HG02981 (cell line): ENCODE measurements around the gene CLEC16A.

Source experiments
- ATAC-seq: cut with Tn5 transposase; IDR thresholded peaks from one replicate; pipeline ENCODE4 v1.9.1; 2021; ENCODE audit warnings: mild to moderate bottlenecking, moderate library complexity; ENCODE audit not compliant: unreplicated experiment

CLEC16A gene

DNA sequence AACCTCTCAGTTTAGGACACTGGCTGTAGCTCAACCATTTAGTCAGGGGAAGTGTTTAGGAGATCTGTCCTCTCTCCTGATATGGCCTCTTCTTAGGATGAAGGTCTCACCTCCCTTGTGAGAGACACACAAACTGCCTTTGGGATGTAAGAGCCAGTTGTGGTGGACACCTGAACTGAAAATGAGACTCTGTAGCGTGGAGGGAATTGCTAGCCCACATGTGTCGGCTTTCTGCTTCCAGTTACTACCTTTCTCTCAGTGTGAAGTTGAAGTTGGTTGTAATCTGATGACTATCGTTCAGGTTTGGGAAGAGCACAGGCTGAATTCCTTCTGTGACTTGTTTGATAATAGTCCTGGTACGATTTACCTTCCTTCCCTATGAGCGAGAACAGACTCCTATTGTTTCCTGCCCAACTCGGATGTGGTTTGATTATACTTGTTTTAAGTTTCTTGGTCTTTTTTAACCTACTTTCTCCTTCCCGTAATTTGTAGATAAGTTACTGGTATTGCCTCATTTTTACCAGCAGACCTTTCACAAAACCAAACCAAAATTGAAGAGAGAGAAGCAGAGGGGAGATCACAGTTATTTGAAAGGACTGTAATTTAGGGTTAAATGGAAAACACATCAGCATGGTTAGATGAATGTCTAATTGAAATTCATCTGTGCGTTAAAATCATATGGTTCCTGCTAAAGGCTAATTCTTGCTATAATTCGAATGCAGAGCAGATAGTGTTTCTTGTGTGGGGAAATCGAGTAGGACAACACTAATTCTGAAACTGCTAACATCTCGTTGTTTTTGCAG lies 43.2 kb downstream of the CLEC16A start:
- ATAC-seq = no peak

DNA sequence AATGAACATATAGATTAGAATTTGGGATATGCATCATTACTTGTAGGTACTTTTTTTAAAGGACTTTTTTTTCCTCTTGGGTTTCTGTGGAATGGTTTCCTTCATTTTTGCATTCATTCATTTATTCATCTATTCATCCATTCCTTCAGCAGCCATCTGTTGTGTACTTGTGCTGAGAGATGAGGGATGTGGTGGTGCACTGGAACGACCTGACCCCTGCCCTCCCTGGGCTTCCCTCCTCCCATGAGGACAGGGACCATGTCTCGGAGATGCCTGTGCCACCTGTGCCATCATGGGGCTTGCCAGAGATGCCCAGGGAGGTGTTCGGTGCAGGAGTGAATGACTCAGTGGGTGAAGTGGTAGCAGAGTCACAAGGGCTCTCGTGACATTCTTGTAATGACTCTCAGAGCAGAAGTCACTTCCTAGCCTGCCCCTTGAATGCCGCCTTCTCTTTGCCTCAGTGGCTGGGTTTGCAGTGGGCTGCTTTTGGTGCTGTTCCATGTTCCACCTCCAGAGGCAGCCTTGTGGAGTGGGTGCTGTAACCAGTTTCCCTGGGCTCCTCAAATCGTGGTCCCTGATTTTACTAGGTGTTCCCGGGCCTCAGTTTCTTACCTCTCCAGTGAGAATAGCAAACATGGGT lies 43.9 kb downstream of the CLEC16A start:
- ATAC-seq = peak; percentile 68

GRCh38 chr16:10988879-10989278 lies 44.5 kb downstream of the CLEC16A start:
- ATAC-seq = no peak

DNA sequence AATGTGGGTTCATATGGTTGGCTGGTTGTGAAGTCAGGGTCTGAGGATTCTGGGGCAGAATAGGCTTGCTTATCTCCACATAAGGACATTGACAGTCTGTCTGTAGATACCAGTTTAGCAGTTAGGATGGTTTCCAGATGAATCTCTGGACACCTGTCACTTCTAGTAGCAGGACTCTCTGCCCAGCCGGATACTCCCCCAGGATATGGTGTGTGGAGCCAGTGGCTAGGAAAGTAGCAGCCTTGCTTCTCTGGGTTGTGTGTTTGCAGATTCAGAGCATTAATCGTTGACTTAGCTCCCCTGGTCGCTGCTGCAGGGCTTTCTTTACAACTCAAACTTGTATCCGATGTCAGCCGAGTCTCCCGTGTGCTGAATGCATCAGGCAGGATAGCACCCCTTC lies 45.2 kb downstream of the CLEC16A start:
- ATAC-seq = no peak

DNA sequence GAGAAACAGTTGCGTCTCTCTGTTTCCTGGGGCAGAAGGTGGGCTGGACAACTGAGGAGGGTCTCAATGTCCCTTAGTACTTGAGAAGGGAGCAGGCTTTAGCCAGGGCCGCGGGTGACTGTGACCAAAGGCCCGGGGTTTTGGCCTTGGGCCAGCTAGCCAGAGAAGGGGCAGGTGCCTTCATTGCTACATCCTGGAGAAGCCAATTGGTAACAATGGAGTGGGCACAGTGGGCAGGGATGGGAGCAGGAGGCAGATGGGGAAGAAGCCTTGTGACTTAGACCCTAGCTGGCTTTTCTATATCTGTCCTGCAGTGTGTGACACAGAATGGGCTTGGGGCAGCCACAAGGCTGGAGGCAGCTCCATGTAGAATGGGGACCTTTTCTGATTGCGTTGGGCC lies 46.0 kb downstream of the CLEC16A start:
- no peak for ATAC-seq

DNA sequence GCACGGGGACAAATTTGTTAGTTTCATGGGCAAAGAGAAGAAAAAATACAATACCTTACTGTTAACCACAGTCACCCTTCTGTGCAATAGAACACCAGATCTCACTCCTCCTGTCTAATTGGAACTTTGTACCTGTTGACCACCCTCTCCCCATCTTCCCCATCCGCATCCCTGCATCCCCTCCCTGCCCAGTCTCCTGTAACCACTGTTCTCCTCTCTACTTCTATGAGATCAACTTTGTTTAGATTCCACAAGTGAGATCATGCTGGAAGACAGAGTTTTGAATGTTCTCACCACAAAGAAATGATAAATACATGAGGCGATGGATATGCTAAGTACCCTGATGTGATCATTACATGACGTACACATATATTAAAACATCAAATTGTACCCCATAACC lies 47.7 kb downstream of the CLEC16A start:
- ATAC-seq = no peak

GRCh38 chr16:10992797-10993196 lies 48.4 kb downstream of the CLEC16A start:
- ATAC-seq = no peak

DNA sequence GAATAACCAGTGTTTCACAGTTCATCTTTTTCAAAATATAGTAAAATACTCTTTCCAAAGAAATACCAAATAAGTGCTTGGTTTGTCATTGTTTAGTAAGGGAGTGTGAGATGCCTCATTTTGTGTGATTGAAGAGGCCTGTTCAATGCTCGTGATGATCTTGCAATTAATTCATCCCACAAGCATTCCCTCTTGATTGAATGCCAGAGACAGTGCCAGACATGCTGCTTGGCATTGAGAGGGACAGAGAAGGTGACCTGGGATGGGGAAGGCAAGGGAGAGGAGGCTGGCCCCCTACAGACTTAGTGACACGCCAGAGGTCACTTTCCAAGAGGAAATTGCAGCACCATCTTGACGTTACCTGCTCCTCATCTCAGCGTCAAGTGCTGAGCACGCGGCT lies 49.3 kb downstream of the CLEC16A start:
- ATAC-seq = no peak

DNA sequence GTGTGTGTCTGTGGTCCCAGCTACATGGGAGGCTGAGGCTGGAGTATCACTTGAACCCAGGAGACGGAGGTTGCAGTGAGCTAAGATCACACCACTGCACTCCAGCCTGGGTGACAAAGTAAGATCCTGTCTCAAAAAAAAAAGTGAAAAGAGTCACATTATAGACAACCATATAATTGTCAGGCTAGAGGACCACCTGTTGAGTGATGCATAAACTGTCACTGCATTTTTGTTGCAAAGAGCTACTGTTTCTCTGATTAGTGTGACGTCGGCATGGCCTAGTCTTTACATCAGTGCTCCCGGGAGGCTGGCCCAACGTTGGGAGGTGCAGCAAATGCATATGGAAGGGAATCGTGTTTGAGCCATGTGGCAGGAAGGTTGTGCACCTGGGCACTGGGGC lies 50.2 kb downstream of the CLEC16A start:
- no peak for ATAC-seq

GRCh38 chr16:10995565-10995964 lies 51.2 kb downstream of the CLEC16A start:
- no peak for ATAC-seq

GRCh38 chr16:10997485-10997884 lies 53.1 kb downstream of the CLEC16A start:
- ATAC-seq = no peak

GRCh38 chr16:10999300-10999699 lies 54.9 kb downstream of the CLEC16A start:
- no peak for ATAC-seq

- no peak for ATAC-seq
Measured at GRCh38 chr16:11001611-11002010, 57.2 kb downstream of the CLEC16A start.

GRCh38 chr16:11003141-11003540 lies 58.8 kb downstream of the CLEC16A start:
- no peak for ATAC-seq

- no peak for ATAC-seq
Measured at GRCh38 chr16:11004351-11004750, 60.0 kb downstream of the CLEC16A start.

GRCh38 chr16:11004973-11005610 lies 60.7 kb downstream of the CLEC16A start:
- ATAC-seq = no peak

- no peak for ATAC-seq
Measured at GRCh38 chr16:11005611-11005975, 61.2 kb downstream of the CLEC16A start.

DNA sequence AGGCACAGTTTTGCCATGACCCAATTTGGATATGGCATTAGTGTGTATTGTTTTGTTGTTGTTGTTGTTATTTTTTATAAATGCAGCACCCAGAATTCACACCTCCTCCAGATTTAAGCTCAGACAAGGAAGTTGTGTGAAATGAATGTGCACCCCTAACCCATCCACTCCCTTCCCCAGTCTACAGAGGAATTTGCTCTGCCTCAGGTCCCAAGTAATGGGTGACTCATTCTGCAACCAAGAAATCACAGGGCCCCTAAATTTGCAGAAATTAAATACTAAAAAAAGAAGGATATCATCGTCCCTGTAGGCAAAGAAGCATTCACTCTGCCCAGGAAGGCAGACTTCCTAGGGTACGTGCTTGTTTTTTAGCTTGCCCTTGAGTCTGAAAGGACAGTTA lies 62.3 kb downstream of the CLEC16A start:
- ATAC-seq = no peak

DNA sequence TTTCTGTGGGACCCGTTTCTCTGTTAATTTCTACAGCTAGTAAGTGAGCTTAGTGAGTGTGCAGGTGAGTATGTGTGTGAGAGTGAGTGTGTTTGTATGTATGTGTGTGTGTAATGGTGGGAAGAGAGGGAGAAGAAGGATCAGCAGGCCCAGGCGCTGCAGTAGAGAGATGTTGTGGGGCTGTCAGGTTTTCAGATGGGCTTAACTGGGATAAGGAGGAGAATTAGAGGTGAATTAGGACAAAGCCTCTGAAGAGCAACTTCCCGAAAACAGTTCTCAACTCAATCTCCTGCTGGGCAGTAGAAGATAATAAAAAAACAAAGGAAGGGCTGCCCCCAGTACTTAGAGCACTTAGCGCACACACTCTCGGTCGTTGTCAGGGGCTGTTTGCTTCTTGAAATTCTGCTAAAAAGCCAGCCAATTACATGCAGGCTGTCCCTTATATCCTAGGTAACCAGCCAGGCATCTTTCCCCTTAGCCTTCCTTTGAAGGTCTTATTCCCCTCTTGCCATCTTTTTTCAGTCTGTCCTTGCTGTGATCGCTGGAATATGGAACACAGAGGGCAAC lies 63.4 kb downstream of the CLEC16A start:
- ATAC-seq = no peak

- ATAC-seq = no peak
Measured at GRCh38 chr16:11009027-11009755, 64.8 kb downstream of the CLEC16A start.

- ATAC-seq = no peak
Measured at GRCh38 chr16:11010575-11011221, 66.3 kb downstream of the CLEC16A start.
